HepG2 (cell line): ENCODE data around the gene LAMC1. TPM values are rescaled to one million over a fixed set of nuclear protein-coding genes. Genes with fewer than 3 reads are reported as not detected.

ENCODE experiments used
- BRD4 ChIP-seq: sonication (generic); formaldehyde crosslinking; IDR thresholded peaks from 2 replicates; pipeline ENCODE4 v1.4.0; 2020; ENCODE audit warnings: missing genetic modification reagents
- CENPT ChIP-seq: sonication (generic); formaldehyde crosslinking; IDR thresholded peaks from 2 replicates; pipeline ENCODE4 v1.8.0; 2022; ENCODE audit warnings: low read depth, mild to moderate bottlenecking, moderate library complexity, missing genetic modification reagents
- ELF4 ChIP-seq: sonication (generic); formaldehyde crosslinking; IDR thresholded peaks from 2 replicates; pipeline ENCODE4 v1.5.0; 2020; ENCODE audit warnings: missing genetic modification reagents, mild to moderate bottlenecking, moderate library complexity, borderline replicate concordance
- EP300 ChIP-seq, 3 experiments: sonication (generic) in 1 of 3; formaldehyde crosslinking in 1 of 3; IDR thresholded peaks; 2 replicates each; pipeline versions ENCODE4 v1.5.1 to v1.6.1; 2011 to 2020; ENCODE audit warnings: low read depth in 2 of 3, low read length in 2 of 3, borderline replicate concordance in 1 of 3, improper control_type of control experiment in 1 of 3, mild to moderate bottlenecking in 1 of 3, missing genetic modification reagents in 1 of 3, moderate library complexity in 1 of 3
- FOXJ3 ChIP-seq: sonication (generic); formaldehyde crosslinking; IDR thresholded peaks from 2 replicates; pipeline ENCODE4 v1.4.0; 2020; ENCODE audit warnings: missing genetic modification reagents, mild to moderate bottlenecking, borderline replicate concordance
- HDAC1 ChIP-seq: sonication (generic); formaldehyde crosslinking; IDR thresholded peaks from 2 replicates; pipeline ENCODE4 v1.5.1; 2020; ENCODE audit warnings: mild to moderate bottlenecking, missing genetic modification reagents
- HOXD1 ChIP-seq: sonication (generic); formaldehyde crosslinking; IDR thresholded peaks from 2 replicates; pipeline ENCODE4 v1.5.0; 2020; ENCODE audit warnings: missing genetic modification reagents
- LCORL ChIP-seq, 2 experiments: fragments of 450-650 bp in 1 of 2; sonication (generic) in 1 of 2; formaldehyde crosslinking in 1 of 2; IDR thresholded peaks; 2 replicates each; pipeline versions ENCODE4 v1.5.0 to v1.6.1; 2017 to 2020; ENCODE audit warnings: antibody characterized with exemption in 1 of 2, missing genetic modification reagents in 1 of 2
- NR2F2 ChIP-seq: IDR thresholded peaks from 2 replicates; pipeline ENCODE4 v1.6.1; 2012; ENCODE audit warnings: low read depth, inconsistent platforms, borderline replicate concordance
- REST ChIP-seq, 2 experiments: IDR thresholded peaks; 2 replicates each; pipeline ENCODE4 v1.6.1; 2011 to 2012; ENCODE audit warnings: low read length in 2 of 2, borderline replicate concordance in 1 of 2, low read depth in 1 of 2, mild to moderate bottlenecking in 1 of 2, moderate library complexity in 1 of 2
- SAP130 ChIP-seq: IDR thresholded peaks from 2 replicates; pipeline ENCODE4 v1.6.1; 2016; ENCODE audit warnings: low read depth
- SPEN ChIP-seq: sonication (generic); formaldehyde crosslinking; IDR thresholded peaks from 2 replicates; pipeline ENCODE4 v1.5.1; 2020; ENCODE audit warnings: low read depth, mild to moderate bottlenecking, missing genetic modification reagents
- SRSF9 ChIP-seq: fragments of 200-400 bp; formaldehyde crosslinking; IDR thresholded peaks from 2 replicates; pipeline ENCODE4 v1.6.1; 2018; ENCODE audit warnings: borderline replicate concordance, mild to moderate bottlenecking, low read depth, low read length; ENCODE audit not compliant: insufficient read depth, poor library complexity, severe bottlenecking
- ZFAT ChIP-seq: sonication (generic); formaldehyde crosslinking; conservative IDR thresholded peaks from 2 replicates; pipeline ENCODE4 v1.8.1; 2023; ENCODE audit warnings: missing genetic modification reagents, inconsistent platforms
- ZNF296 ChIP-seq: sonication (generic); formaldehyde crosslinking; conservative IDR thresholded peaks from 2 replicates; pipeline ENCODE4 v1.5.0; 2020; ENCODE audit warnings: mild to moderate bottlenecking, missing genetic modification reagents
- ZNF567 ChIP-seq: sonication (generic); formaldehyde crosslinking; IDR thresholded peaks from 2 replicates; pipeline ENCODE4 v1.8.1; 2023; ENCODE audit warnings: mild to moderate bottlenecking, missing genetic modification reagents, borderline replicate concordance
- ZNF670 ChIP-seq: sonication (generic); formaldehyde crosslinking; IDR thresholded peaks from 2 replicates; pipeline ENCODE4 v1.8.0; 2022; ENCODE audit warnings: mild to moderate bottlenecking, missing genetic modification reagents, borderline replicate concordance
- ZNF749 ChIP-seq: sonication (generic); formaldehyde crosslinking; IDR thresholded peaks from 2 replicates; pipeline ENCODE4 v1.8.0; 2022; ENCODE audit warnings: mild to moderate bottlenecking, missing genetic modification reagents, moderate library complexity, borderline replicate concordance
- ZNF768 ChIP-seq: sonication (generic); formaldehyde crosslinking; IDR thresholded peaks from 2 replicates; pipeline ENCODE4 v1.4.0; 2020; ENCODE audit warnings: missing genetic modification reagents
- ZNF776 ChIP-seq: sonication (generic); formaldehyde crosslinking; IDR thresholded peaks from 2 replicates; pipeline ENCODE4 v1.4.0; 2020; ENCODE audit warnings: mild to moderate bottlenecking, missing genetic modification reagents
- ZSCAN29 ChIP-seq: sonication (generic); formaldehyde crosslinking; conservative IDR thresholded peaks from 2 replicates; pipeline ENCODE4 v1.4.0; 2020; ENCODE audit warnings: mild to moderate bottlenecking, missing genetic modification reagents
- polyA plus RNA-seq, 8 experiments: library from polyadenylated mRNA; depleted of rRNA in 3 of 8; stranded (reverse) in 7 of 8; unstranded in 1 of 8; fragments of >200 nt; fragmentation: Illumina TruSeq in 4 of 8; extraction: Trizol in 4 of 8; gene quantifications; 2 replicates each; pipeline versions ENCODE4 v1.2.1 to v1.2.3, GENCODE V29; 2011 to 2016; ENCODE audit warnings: low read depth in 4 of 8, missing spikeins in 1 of 8, mixed read lengths in 1 of 8; ENCODE audit not compliant: insufficient read depth in 1 of 8
- total RNA-seq, 5 experiments: library from RNA; depleted of rRNA; stranded (reverse); fragments of >200 nt; fragmentation: Illumina TruSeq; extraction: Trizol; gene quantifications; 2 replicates each; pipeline ENCODE4 v1.2.3, GENCODE V29; 2016; ENCODE audit warnings: low read depth in 1 of 5
- TF ChIP-seq, protein P1 (sequence below): sonication (generic); formaldehyde crosslinking; IDR thresholded peaks from 2 replicates; pipeline ENCODE4 v1.8.0; 2022; ENCODE audit warnings: missing genetic modification reagents, mild to moderate bottlenecking, inconsistent platforms, borderline replicate concordance
- TF ChIP-seq, protein P2 (sequence below): sonication (generic); formaldehyde crosslinking; IDR thresholded peaks from 2 replicates; pipeline ENCODE4 v1.8.1; 2022; ENCODE audit warnings: low read depth, mild to moderate bottlenecking, missing genetic modification reagents

The LAMC1 gene
- total and polyA plus RNA-seq, 2 of the 13 experiments (the other 11 are each of a cell fraction or from before 2014, with no cell fraction given), result 58.5 to 137 TPM

DNA sequence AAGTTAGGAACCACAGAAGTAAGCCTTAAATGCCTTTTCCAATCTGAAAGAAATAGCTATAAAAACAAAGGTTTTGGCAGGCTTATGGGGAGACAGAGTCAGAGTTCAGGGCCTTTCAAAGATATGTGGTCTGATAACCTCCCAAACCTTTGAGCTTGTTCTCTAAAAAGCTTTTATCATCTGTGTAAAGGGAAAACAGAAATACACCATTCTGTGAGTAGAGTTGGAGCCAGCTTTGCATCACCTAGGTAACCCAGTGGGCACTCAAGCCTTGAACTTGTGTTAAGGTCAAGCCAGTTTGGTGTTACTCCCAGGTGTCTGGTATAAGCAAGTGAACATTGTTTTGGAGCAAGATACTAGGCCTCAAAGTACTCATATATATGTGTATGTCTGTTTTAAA, 50.1 kb downstream of the LAMC1 start (continued):
- TF ChIP-seq LCORL (IDR thresholded peaks at IDR 0.05) (no peak), LCORL (CRISPR knock-in tag; IDR thresholded peaks at IDR 0.05) (0 out of 2 replicates have a peak, but pooled peaks have one; percentile 41), ZNF567 (CRISPR knock-in tag) (no peak), ELF4 (no peak), HDAC1 (CRISPR knock-in tag) (peak; percentile 51), BRD4 (CRISPR knock-in tag) (no peak), HOXD1 (CRISPR knock-in tag) (no peak), ZNF296 (no peak), SAP130 (CRISPR knock-in tag) (peak; percentile 65), ZNF776 (CRISPR knock-in tag) (no peak), ZSCAN29 (CRISPR knock-in tag) (no peak), SPEN (CRISPR knock-in tag) (no peak), FOXJ3 (no peak), ZNF768 (no peak), SRSF9 (no peak), REST (IDR thresholded peaks at IDR 0.05; ENCODE audit: borderline replicate concordance in 1 of 2, low read depth in 1 of 2, low read length in 2 of 2) (no peak), CENPT (no peak), ZNF749 (no peak), ZNF670 (no peak), NR2F2 (peak; percentile 91), EP300 (IDR thresholded peaks at IDR 0.05; ENCODE audit: low read depth in 2 of 2, low read length in 2 of 2) (peak in 1 of 2 experiments; percentile 74; a peak in 2 of 4 replicates), EP300 (CRISPR knock-in tag; IDR thresholded peaks at IDR 0.05; ENCODE audit: borderline replicate concordance) (peak; percentile 68), ZFAT (no peak)
- TF ChIP-seq, protein P1, sequence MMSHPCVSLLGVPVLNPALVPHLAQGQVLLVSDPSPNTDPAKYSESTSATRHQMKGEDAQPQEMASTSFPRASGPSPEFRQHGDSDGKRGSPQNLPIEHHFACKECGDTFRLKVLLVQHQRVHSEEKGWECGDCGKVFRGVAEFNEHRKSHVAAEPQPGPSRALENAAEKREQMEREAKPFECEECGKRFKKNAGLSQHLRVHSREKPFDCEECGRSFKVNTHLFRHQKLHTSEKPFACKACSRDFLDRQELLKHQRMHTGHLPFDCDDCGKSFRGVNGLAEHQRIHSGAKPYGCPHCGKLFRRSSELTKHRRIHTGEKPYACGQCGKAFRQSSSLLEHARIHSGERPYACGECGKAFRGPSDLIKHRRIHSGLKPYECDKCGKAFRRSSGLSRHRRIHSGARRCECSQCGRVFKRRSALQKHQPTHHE, result no peak
- TF ChIP-seq, protein P2, sequence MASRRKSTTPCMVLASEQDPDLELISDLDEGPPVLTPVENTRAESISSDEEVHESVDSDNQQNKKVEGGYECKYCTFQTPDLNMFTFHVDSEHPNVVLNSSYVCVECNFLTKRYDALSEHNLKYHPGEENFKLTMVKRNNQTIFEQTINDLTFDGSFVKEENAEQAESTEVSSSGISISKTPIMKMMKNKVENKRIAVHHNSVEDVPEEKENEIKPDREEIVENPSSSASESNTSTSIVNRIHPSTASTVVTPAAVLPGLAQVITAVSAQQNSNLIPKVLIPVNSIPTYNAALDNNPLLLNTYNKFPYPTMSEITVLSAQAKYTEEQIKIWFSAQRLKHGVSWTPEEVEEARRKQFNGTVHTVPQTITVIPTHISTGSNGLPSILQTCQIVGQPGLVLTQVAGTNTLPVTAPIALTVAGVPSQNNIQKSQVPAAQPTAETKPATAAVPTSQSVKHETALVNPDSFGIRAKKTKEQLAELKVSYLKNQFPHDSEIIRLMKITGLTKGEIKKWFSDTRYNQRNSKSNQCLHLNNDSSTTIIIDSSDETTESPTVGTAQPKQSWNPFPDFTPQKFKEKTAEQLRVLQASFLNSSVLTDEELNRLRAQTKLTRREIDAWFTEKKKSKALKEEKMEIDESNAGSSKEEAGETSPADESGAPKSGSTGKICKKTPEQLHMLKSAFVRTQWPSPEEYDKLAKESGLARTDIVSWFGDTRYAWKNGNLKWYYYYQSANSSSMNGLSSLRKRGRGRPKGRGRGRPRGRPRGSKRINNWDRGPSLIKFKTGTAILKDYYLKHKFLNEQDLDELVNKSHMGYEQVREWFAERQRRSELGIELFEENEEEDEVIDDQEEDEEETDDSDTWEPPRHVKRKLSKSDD (CRISPR knock-in tag), result no peak
